NCI-H1694 treated with DMSO at 0.1 percent for 48 hours (cell line): ENCODE results near the gene CR1L.
"Not testable (repeated sequence)": the region's sequence is repeated elsewhere in the genome, so short reads cannot be mapped to it uniquely, and the experiment has no call there.

Experiments
- DNase-seq: peaks from one replicate; lab custom pipeline; 2025; lab: John Stamatoyannopoulos, UW

CR1L gene

GRCh38 chr1:207682872-207683434 lies 38.0 kb downstream of the CR1L start:
- not testable (repeated sequence) for DNase-seq

- not testable (repeated sequence) for DNase-seq
Measured at GRCh38 chr1:207690551-207690950, 45.6 kb downstream of the CR1L start.

GRCh38 chr1:207691010-207691409 lies 46.1 kb downstream of the CR1L start:
- no peak for DNase-seq

- DNase-seq, result no peak
Measured at GRCh38 chr1:207691841-207692240, 46.9 kb downstream of the CR1L start.

- not testable (repeated sequence) for DNase-seq
Measured at GRCh38 chr1:207692291-207692690, 47.4 kb downstream of the CR1L start.

- no peak for DNase-seq
Measured at GRCh38 chr1:207695891-207696290, 51.0 kb downstream of the CR1L start.

GRCh38 chr1:207698822-207699483 lies 54.0 kb downstream of the CR1L start:
- DNase-seq, result peak; percentile 40

GRCh38 chr1:207702317-207702716 lies 57.4 kb downstream of the CR1L start:
- no peak for DNase-seq

- no peak for DNase-seq
Measured at GRCh38 chr1:207703712-207704111, 58.8 kb downstream of the CR1L start.

- not testable (repeated sequence) for DNase-seq
Measured at GRCh38 chr1:207708004-207708403, 63.1 kb downstream of the CR1L start.

GRCh38 chr1:207711285-207711684 lies 66.4 kb downstream of the CR1L start:
- no peak for DNase-seq

GRCh38 chr1:207712701-207713100 lies 67.8 kb downstream of the CR1L start:
- not testable (repeated sequence) for DNase-seq

- no peak for DNase-seq
Measured at GRCh38 chr1:207713529-207713928, 68.6 kb downstream of the CR1L start.

- no peak for DNase-seq
Measured at GRCh38 chr1:207719234-207719633, 74.3 kb downstream of the CR1L start.

- not testable (repeated sequence) for DNase-seq
Measured at GRCh38 chr1:207728200-207728858, 83.4 kb downstream of the CR1L start.

GRCh38 chr1:207737503-207738157 lies 92.7 kb downstream of the CR1L start:
- DNase-seq, result not testable (repeated sequence)

GRCh38 chr1:207738158-207738659 lies 93.3 kb downstream of the CR1L start:
- not testable (repeated sequence) for DNase-seq

GRCh38 chr1:207740207-207740606 lies 95.3 kb downstream of the CR1L start:
- no peak for DNase-seq

- no peak for DNase-seq
Measured at GRCh38 chr1:207742850-207743555, 98.1 kb downstream of the CR1L start.

GRCh38 chr1:207744000-207744534 lies 99.1 kb downstream of the CR1L start:
- DNase-seq, result no peak

- DNase-seq, result no peak
Measured at GRCh38 chr1:207745285-207745684, 100.4 kb downstream of the CR1L start.
